SU-DHL-6 (cell line): ENCODE data around the gene SLC17A9.

ENCODE experiments used
- H2AFZ ChIP-seq: fragments of 200-600 bp; sonication (generic); 2 replicates; pipeline ENCODE4 v1.6.1; 2014; ENCODE audit warnings: low read depth, mild to moderate bottlenecking, moderate library complexity, mixed read lengths, antibody characterized with exemption, low read length; ENCODE audit not compliant: severe bottlenecking
- H3F3A ChIP-seq: fragments of 200-600 bp; shearing (Covaris generic); 2 replicates; pipeline ENCODE4 v1.6.0; 2016; ENCODE audit warnings: antibody characterized with exemption, mild to moderate bottlenecking; ENCODE audit not compliant: insufficient read depth
- H3K27ac ChIP-seq: fragments of 200-600 bp; sonication (generic); 2 replicates; pipeline ENCODE4 v1.5.1; 2016; ENCODE audit warnings: low read depth, mild to moderate bottlenecking, low read length, moderate library complexity, mixed read lengths
- H3K27me3 ChIP-seq: fragments of 200-600 bp; sonication (generic), shearing (Covaris generic); 2 replicates; pipeline ENCODE4 v1.6.0; 2014; ENCODE audit warnings: mild to moderate bottlenecking, low read length
- H3K36me3 ChIP-seq: fragments of 200-600 bp; sonication (generic); 2 replicates; pipeline ENCODE4 v1.6.1; 2014; ENCODE audit warnings: mild to moderate bottlenecking, low read length, mixed read lengths
- H3K4me2 ChIP-seq: fragments of 300-600, 200-600 bp; shearing (Covaris generic), sonication (generic); 2 replicates; pipeline ENCODE4 v1.6.0; 2014; ENCODE audit warnings: low read length, low read depth, mild to moderate bottlenecking; ENCODE audit not compliant: poor library complexity, severe bottlenecking
- H3K4me3 ChIP-seq: fragments of 200-600 bp; sonication (generic); 2 replicates; pipeline ENCODE4 v1.5.1; 2014; ENCODE audit warnings: antibody characterized with exemption, low read length, mild to moderate bottlenecking, mixed read lengths; ENCODE audit not compliant: insufficient read depth, poor library complexity, severe bottlenecking
- H3K79me2 ChIP-seq: fragments of 200-600 bp; sonication (generic); 2 replicates; pipeline ENCODE4 v1.6.1; 2014; ENCODE audit warnings: mild to moderate bottlenecking, low read length, moderate library complexity; ENCODE audit not compliant: insufficient read depth
- H3K9ac ChIP-seq: fragments of 200-600 bp; sonication (generic); 2 replicates; pipeline ENCODE4 v1.7.0; 2014; ENCODE audit warnings: mild to moderate bottlenecking, low read length
- H3K9me2 ChIP-seq: fragments of 200-600 bp; sonication (generic); replicated peaks from 2 replicates; pipeline ENCODE4 v1.6.1; 2014; ENCODE audit warnings: low read length; ENCODE audit not compliant: insufficient read depth
- H3K9me3 ChIP-seq: fragments of 200-600 bp; sonication (generic); 2 replicates; pipeline ENCODE4 v1.6.1; 2014; ENCODE audit warnings: low read length, mixed read lengths; ENCODE audit not compliant: insufficient read depth
- H4K20me1 ChIP-seq: fragments of 200-600 bp; sonication (generic); 2 replicates; pipeline ENCODE4 v1.6.1; 2014; ENCODE audit warnings: low read depth, mild to moderate bottlenecking, antibody characterized with exemption, low read length, moderate library complexity, mixed read lengths
- EZH2phosphoT487 ChIP-seq: fragments of 200-600 bp; sonication (generic), shearing (Covaris generic); conservative IDR thresholded peaks from 2 replicates; pipeline ENCODE4 v1.6.1; 2018; ENCODE audit warnings: mild to moderate bottlenecking, antibody characterized with exemption, low read length, moderate library complexity, mixed read lengths
- TF ChIP-seq, protein P1 (sequence below): fragments of 200-600 bp; sonication (generic); IDR thresholded peaks from one replicate; pipeline ENCODE4 v1.5.1; 2017; ENCODE audit warnings: antibody characterized with exemption, mild to moderate bottlenecking, low read length, moderate library complexity; ENCODE audit not compliant: insufficient read depth, poor library complexity, severe bottlenecking

SLC17A9 gene

DNA sequence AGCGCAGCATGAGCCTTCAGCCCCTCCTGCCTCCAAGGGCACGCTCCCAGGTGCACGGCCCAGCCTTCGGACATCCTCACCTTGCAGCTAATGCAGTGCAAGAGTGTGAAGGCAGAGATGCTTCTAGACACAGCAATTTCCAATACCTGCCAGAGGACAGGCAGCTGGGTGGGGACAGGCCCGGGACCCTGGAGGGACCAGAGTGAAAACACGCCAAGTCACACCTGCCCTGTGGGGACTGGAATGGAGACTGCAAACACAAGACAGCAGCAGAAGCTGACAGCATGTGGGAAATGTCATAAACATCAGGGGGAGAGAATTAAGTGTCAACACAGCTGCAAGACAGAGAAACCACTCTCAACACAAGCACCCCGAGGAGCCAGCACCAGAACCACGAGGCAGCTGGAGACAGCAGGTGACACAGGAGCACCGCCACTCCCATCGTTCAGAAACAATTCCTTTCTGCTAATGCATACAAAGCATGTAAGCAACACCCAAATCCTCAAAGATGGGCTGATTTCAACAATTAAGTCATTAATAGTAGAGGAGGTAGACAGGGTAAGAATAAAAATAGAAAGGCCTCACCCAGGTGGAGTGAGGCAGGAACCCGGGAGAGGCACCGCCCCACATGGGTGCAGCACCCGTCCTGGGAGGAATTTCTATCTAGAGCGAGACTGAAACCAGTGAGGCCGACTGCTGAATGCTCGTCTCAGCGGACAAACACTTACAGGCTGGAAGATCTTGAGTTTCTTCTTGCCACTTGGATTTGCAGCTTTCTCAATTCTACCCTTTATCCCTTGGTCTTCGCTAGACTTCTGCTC is 43.3 kb upstream of the SLC17A9 start:
- no peak overlapping the region for H3K9ac ChIP-seq
- no peaks in the 10 kb centered on the region for H3F3A ChIP-seq
- no peak overlapping the region for H3K27ac ChIP-seq
- peaks cover 54% of the 10 kb centered on the region for H3K79me2 ChIP-seq
- H3K4me3 ChIP-seq, result no peak overlapping the region
- no peak overlapping the region for H2AFZ ChIP-seq
- TF ChIP-seq EZH2phosphoT487, result no peak
- TF ChIP-seq, protein P1, sequence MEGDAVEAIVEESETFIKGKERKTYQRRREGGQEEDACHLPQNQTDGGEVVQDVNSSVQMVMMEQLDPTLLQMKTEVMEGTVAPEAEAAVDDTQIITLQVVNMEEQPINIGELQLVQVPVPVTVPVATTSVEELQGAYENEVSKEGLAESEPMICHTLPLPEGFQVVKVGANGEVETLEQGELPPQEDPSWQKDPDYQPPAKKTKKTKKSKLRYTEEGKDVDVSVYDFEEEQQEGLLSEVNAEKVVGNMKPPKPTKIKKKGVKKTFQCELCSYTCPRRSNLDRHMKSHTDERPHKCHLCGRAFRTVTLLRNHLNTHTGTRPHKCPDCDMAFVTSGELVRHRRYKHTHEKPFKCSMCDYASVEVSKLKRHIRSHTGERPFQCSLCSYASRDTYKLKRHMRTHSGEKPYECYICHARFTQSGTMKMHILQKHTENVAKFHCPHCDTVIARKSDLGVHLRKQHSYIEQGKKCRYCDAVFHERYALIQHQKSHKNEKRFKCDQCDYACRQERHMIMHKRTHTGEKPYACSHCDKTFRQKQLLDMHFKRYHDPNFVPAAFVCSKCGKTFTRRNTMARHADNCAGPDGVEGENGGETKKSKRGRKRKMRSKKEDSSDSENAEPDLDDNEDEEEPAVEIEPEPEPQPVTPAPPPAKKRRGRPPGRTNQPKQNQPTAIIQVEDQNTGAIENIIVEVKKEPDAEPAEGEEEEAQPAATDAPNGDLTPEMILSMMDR, result no peak
- peaks cover 27% of the 10 kb centered on the region; the same call in 1 of the 2 replicates for H3K36me3 ChIP-seq
- H4K20me1 ChIP-seq, result peaks cover 13% of the 10 kb centered on the region
- no peak overlapping the region for H3K4me2 ChIP-seq
- no peaks in the 10 kb centered on the region for H3K9me2 ChIP-seq
- H3K9me3 ChIP-seq, result no peaks in the 10 kb centered on the region
- H3K27me3 ChIP-seq, result no peaks in the 10 kb centered on the region

DNA sequence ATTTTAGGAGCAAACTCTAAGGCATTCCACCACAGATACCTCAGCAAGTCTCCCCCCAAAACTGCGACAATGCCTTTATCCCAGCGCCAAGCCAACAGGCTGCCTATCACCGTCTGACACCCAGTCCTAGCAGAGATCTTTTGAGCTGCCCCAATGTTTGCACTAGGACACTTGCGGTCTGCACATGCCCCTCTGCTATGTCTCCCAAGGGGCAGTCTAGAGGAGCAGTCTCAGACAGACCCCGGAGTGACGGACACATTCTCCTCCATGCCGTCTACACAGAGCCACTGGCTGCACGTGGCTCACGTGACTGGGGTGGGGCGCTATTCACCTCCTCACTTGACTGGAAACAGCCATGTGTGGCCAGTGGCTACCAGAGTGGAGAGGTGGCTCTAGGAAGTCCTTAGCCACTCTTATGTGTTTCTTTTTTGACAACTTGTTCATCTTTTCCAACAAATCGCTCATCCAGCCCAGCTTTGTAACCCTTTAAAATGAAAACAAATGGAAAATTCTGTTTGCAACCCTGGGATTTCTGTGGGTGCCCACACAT is 42.2 kb upstream of the SLC17A9 start:
- Histone ChIP-seq H3K36me3 (peaks cover 23% of the 10 kb centered on the region; the same call in 1 of the 2 replicates), H3K79me2 (peaks cover 66% of the 10 kb centered on the region), H3K9me2 (no peaks in the 10 kb centered on the region), H3K27me3 (no peaks in the 10 kb centered on the region), H4K20me1 (peaks cover 22% of the 10 kb centered on the region), H3K4me3 (no peak overlapping the region), H2AFZ (no peak overlapping the region), H3K4me2 (no peak overlapping the region), H3K9ac (no peak overlapping the region), H3F3A (no peaks in the 10 kb centered on the region), H3K9me3 (no peaks in the 10 kb centered on the region), H3K27ac (no peak overlapping the region)
- no peak for TF ChIP-seq EZH2phosphoT487
- TF ChIP-seq, protein P1, result no peak

DNA sequence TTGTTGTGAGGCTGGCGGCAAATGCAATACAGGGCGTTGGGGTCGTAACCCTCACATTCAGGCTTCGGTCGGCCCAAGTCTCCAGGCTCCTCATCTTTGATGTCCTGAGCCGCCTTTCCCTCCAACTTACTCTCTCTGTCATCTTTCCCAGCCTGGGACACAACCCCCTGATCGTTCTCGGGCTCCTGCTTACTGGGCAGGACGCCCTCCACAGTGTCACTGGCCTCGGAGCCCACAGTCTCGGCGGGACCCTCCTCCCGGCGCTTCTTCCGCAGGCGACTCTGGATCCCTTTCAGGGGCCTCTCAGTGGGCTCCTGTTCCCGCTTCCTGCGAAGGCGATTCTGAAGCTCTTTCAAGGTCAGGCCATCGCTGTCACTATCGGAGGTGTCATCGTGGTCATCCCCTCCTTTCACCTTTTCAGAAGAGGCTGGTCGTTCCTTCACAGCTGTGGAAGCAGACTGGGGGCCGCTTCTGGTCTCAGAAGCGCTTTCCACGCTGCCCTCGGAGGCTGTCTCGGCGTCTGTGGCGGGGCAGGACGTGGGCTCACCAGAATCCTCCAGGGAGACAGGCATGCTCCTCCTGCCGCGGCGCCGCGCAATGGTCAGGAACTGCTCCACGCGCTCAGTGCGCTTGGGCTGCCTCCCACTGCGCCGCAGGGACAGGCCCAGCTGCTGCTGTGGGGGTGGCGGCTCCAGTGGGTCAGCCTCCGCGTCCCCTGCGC is 41.6 kb upstream of the SLC17A9 start:
- Histone ChIP-seq H3F3A (no peaks in the 10 kb centered on the region), H3K4me3 (no peak overlapping the region), H3K27me3 (no peaks in the 10 kb centered on the region), H3K4me2 (no peak overlapping the region), H3K27ac (no peak overlapping the region), H2AFZ (no peak overlapping the region), H3K9me3 (no peaks in the 10 kb centered on the region), H3K79me2 (peaks cover 72% of the 10 kb centered on the region), H3K9ac (no peak overlapping the region), H3K9me2 (no peaks in the 10 kb centered on the region), H4K20me1 (peaks cover 29% of the 10 kb centered on the region), H3K36me3 (peaks cover 26% of the 10 kb centered on the region; the same call in 1 of the 2 replicates)
- no peak for TF ChIP-seq EZH2phosphoT487
- TF ChIP-seq, protein P1, result no peak
